GM12873 (cell line): ENCODE measurements around the gene XPO6.

Source experiments
- CTCF ChIP-seq: IDR thresholded peaks from 2 replicates; pipeline ENCODE4 v1.5.1; 2012; ENCODE audit warnings: low read depth, mild to moderate bottlenecking, moderate library complexity, low read length, control low read depth; ENCODE audit not compliant: insufficient read depth; ENCODE audit errors: missing control alignments

XPO6 gene

GRCh38 chr16:28218109-28218508, 6.3 kb upstream of the XPO6 start:
- TF ChIP-seq CTCF = peak; percentile 86

- TF ChIP-seq CTCF = no peak
Measured at GRCh38 chr16:28217326-28217725, 5.6 kb upstream of the XPO6 start.

GRCh38 chr16:28213396-28213795, 1.6 kb upstream of the XPO6 start:
- no peak for TF ChIP-seq CTCF

DNA sequence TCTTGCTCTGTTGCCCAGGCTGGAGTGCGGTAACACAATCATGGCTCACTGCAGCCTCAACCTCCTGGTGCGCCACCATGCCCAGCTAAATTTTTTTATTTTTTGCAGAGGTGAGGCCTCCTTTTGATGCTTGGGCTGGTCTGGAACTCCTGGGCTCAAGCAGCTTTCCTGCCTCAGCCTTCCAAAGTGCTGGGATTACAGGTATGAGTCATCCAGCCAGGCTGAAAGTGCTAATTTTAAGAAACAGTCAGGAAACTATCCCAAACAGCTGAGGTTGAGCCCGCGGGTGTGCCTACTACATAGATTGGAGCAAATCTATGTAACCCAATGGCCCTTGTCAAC, 738 bp upstream of the XPO6 start:
- no peak for TF ChIP-seq CTCF

GRCh38 chr16:28210979-28211588, 681 bp downstream of the XPO6 start:
- no peak for TF ChIP-seq CTCF

DNA sequence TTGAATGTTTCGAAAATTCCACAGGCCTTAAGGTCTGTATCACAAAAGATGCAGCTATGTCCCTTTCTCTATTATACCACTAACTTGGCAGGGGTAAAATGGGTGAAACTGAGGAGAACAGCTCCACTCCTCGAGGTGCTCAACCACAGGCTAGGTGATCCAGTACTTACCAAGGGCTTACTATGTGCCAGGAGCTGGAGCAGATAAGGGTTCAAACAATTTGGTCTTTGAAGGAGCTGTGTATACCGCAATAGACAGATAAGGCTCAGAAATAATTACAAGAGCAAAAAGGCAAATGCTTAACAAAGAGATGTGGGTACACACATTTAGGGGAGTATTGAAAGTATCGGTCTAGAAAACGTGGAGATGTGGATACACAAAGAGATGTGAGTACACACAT, 1.5 kb downstream of the XPO6 start:
- TF ChIP-seq CTCF = no peak

GRCh38 chr16:28208824-28209223, 2.9 kb downstream of the XPO6 start:
- TF ChIP-seq CTCF = no peak
